T1000 (cell line): ENCODE measurements around the gene SAP30BP.

ENCODE experiments used
- DNase-seq: peaks from one replicate; lab custom pipeline; 2025; ENCODE audit warnings: mixed read lengths; lab: John Stamatoyannopoulos, UW

SAP30BP gene

GRCh38 chr17:75647061-75647460 lies 20.1 kb upstream of the SAP30BP start:
- DNase-seq = no peak

- DNase-seq = no peak
Observed at GRCh38 chr17:75647921-75648320, 19.2 kb upstream of the SAP30BP start.

- DNase-seq = no peak
Observed at GRCh38 chr17:75649687-75650086, 17.5 kb upstream of the SAP30BP start.

- no peak for DNase-seq
Observed at GRCh38 chr17:75650874-75651273, 16.3 kb upstream of the SAP30BP start.

GRCh38 chr17:75652341-75652740 lies 14.8 kb upstream of the SAP30BP start:
- DNase-seq = no peak

GRCh38 chr17:75652934-75653549 lies 14.1 kb upstream of the SAP30BP start:
- no peak for DNase-seq

- DNase-seq = no peak
Observed at GRCh38 chr17:75654176-75654575, 13.0 kb upstream of the SAP30BP start.

- DNase-seq = no peak
Observed at GRCh38 chr17:75658237-75658636, 8.9 kb upstream of the SAP30BP start.

- DNase-seq = no peak
Observed at GRCh38 chr17:75661531-75661930, 5.6 kb upstream of the SAP30BP start.

GRCh38 chr17:75662511-75662910 lies 4.6 kb upstream of the SAP30BP start:
- DNase-seq = no peak

- no peak for DNase-seq
Observed at GRCh38 chr17:75664099-75664549, 3.0 kb upstream of the SAP30BP start.

GRCh38 chr17:75665981-75666380 lies 1.2 kb upstream of the SAP30BP start:
- DNase-seq = no peak

GRCh38 chr17:75667825-75668224 lies 687 bp downstream of the SAP30BP start:
- no peak for DNase-seq

- DNase-seq = no peak
Observed at GRCh38 chr17:75668489-75668888, 1.4 kb downstream of the SAP30BP start.

- no peak for DNase-seq
Observed at GRCh38 chr17:75670868-75671267, 3.7 kb downstream of the SAP30BP start.

- no peak for DNase-seq
Observed at GRCh38 chr17:75672011-75672410, 4.9 kb downstream of the SAP30BP start.

GRCh38 chr17:75673487-75673886 lies 6.3 kb downstream of the SAP30BP start:
- no peak for DNase-seq

- DNase-seq = no peak
Observed at GRCh38 chr17:75676461-75676860, 9.3 kb downstream of the SAP30BP start.

GRCh38 chr17:75679706-75680211 lies 12.6 kb downstream of the SAP30BP start:
- peak; percentile 35 for DNase-seq

- DNase-seq = no peak
Observed at GRCh38 chr17:75680431-75680830, 13.3 kb downstream of the SAP30BP start.

GRCh38 chr17:75681289-75681688 lies 14.2 kb downstream of the SAP30BP start:
- no peak for DNase-seq

- peak; percentile 28 for DNase-seq
Observed at GRCh38 chr17:75683583-75683982, 16.4 kb downstream of the SAP30BP start.

- no peak for DNase-seq
Observed at GRCh38 chr17:75684249-75684648, 17.1 kb downstream of the SAP30BP start.

GRCh38 chr17:75684924-75685323 lies 17.8 kb downstream of the SAP30BP start:
- DNase-seq = no peak
